ENCODE data around the gene GALNT2. TPM values are rescaled to one million over a fixed set of nuclear protein-coding genes. Genes with fewer than 3 reads are reported as not detected.

Gene GALNT2
- polyA plus RNA-seq, 1 of the 3 experiments (the other 2 are of a cell fraction) = 118 TPM

DNA sequence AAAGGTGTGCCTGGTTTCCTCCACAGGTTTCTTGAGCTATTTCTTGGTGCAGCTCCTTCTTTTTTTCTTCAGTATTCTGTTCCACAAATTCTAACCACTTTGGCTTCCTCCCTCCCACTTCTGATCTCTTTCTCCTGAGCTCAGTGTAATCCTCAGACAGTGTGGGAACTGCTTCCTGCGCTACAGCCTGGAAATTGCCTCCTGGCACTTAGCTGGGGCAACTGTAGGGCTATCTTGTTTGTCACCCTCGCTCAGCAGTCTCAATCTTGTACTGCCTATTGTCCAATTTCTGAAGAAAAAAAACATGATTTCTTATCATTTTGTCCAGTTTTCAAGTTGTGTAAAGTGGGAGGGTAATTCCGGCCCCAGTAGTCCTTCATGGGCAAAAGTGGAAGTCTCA, 24.0 kb upstream of the GALNT2 start:
- DNase-seq = no peak
- Histone ChIP-seq H3K36me3 (replicated peaks in 1 of 2; ENCODE audit: control insufficient read depth in 1 of 2, insufficient read depth in 2 of 2, low read length in 1 of 2) (no peaks in the 10 kb centered on the region), H3K9ac (no peak overlapping the region), H3K79me2 (ENCODE audit: insufficient read depth) (no peaks in the 10 kb centered on the region), H3K4me3 (ENCODE audit: low read depth in 2 of 2, low read length in 1 of 2) (no peak overlapping the region), H4K20me1 (ENCODE audit: insufficient read depth) (no peaks in the 10 kb centered on the region), H3K4me1 (ENCODE audit: control insufficient read depth in 1 of 2, insufficient read depth in 2 of 2, low read depth in 1 of 2, low read length in 1 of 2) (no peaks in the 10 kb centered on the region; a peak in 1 of 4 replicates), H3K27ac (ENCODE audit: low read depth in 2 of 2, low read length in 1 of 2) (no peak overlapping the region), H2AFZ (ENCODE audit: low read depth) (no peak overlapping the region), H3K4me2 (no peak overlapping the region), H3K9me2 (no peaks in the 10 kb centered on the region), H3K9me3 (no peaks in the 10 kb centered on the region), H3F3A (replicated peaks; ENCODE audit: insufficient read depth) (no peaks in the 10 kb centered on the region), H3K27me3 (ENCODE audit: insufficient read depth) (peaks cover 7% of the 10 kb centered on the region; the same call in 1 of the 2 replicates)
- ChIA-PET CTCF (no interaction called here), POLR2A (no interaction called here)
- 35% methylated on average over 3 of the region's 3 CpGs for WGBS (ENCODE audit: low lambda C conversion rate)
- no peak for TF ChIP-seq RXRA (IDR thresholded peaks at IDR 0.05; ENCODE audit: borderline replicate concordance, low read depth)
- TF ChIP-seq FOXM1 (IDR thresholded peaks at IDR 0.05; ENCODE audit: low read depth) = no peak
- no peak for TF ChIP-seq SMC3 (IDR thresholded peaks at IDR 0.05; ENCODE audit: low read depth, low read length)
- no peak for TF ChIP-seq ELF1 (IDR thresholded peaks at IDR 0.05)
- TF ChIP-seq MXI1 (IDR thresholded peaks at IDR 0.05; ENCODE audit: low read depth, low read length) = no peak
- no peak for TF ChIP-seq ZBTB33 (IDR thresholded peaks at IDR 0.05; ENCODE audit: borderline replicate concordance, low read depth)
- no peak for TF ChIP-seq USF2 (IDR thresholded peaks at IDR 0.05; ENCODE audit: borderline replicate concordance, low read depth, low read length)
- TF ChIP-seq MEF2A (IDR thresholded peaks at IDR 0.05; ENCODE audit: borderline replicate concordance, low read depth) = no peak
- TF ChIP-seq RCOR1 (IDR thresholded peaks at IDR 0.05; ENCODE audit: low read length) = no peak
- TF ChIP-seq, protein P1, sequence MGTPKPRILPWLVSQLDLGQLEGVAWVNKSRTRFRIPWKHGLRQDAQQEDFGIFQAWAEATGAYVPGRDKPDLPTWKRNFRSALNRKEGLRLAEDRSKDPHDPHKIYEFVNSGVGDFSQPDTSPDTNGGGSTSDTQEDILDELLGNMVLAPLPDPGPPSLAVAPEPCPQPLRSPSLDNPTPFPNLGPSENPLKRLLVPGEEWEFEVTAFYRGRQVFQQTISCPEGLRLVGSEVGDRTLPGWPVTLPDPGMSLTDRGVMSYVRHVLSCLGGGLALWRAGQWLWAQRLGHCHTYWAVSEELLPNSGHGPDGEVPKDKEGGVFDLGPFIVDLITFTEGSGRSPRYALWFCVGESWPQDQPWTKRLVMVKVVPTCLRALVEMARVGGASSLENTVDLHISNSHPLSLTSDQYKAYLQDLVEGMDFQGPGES (IDR thresholded peaks at IDR 0.05; ENCODE audit: low read depth, low read length) = no peak
- TF ChIP-seq GATA2 (CRISPR knock-in tag; IDR thresholded peaks at IDR 0.05) = no peak
- no peak for TF ChIP-seq PBX3 (IDR thresholded peaks at IDR 0.05)
- TF ChIP-seq EP300 (IDR thresholded peaks at IDR 0.05; ENCODE audit: borderline replicate concordance in 1 of 2, low read depth in 1 of 2, low read length in 1 of 2) = no peak
- no peak for TF ChIP-seq TCF12 (IDR thresholded peaks at IDR 0.05)
- TF ChIP-seq NRF1 (IDR thresholded peaks at IDR 0.05; ENCODE audit: low read depth, low read length) = no peak
- TF ChIP-seq, protein P2, sequence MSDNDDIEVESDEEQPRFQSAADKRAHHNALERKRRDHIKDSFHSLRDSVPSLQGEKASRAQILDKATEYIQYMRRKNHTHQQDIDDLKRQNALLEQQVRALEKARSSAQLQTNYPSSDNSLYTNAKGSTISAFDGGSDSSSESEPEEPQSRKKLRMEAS (IDR thresholded peaks at IDR 0.05; ENCODE audit: low read depth) = no peak
- TF ChIP-seq, protein P3, sequence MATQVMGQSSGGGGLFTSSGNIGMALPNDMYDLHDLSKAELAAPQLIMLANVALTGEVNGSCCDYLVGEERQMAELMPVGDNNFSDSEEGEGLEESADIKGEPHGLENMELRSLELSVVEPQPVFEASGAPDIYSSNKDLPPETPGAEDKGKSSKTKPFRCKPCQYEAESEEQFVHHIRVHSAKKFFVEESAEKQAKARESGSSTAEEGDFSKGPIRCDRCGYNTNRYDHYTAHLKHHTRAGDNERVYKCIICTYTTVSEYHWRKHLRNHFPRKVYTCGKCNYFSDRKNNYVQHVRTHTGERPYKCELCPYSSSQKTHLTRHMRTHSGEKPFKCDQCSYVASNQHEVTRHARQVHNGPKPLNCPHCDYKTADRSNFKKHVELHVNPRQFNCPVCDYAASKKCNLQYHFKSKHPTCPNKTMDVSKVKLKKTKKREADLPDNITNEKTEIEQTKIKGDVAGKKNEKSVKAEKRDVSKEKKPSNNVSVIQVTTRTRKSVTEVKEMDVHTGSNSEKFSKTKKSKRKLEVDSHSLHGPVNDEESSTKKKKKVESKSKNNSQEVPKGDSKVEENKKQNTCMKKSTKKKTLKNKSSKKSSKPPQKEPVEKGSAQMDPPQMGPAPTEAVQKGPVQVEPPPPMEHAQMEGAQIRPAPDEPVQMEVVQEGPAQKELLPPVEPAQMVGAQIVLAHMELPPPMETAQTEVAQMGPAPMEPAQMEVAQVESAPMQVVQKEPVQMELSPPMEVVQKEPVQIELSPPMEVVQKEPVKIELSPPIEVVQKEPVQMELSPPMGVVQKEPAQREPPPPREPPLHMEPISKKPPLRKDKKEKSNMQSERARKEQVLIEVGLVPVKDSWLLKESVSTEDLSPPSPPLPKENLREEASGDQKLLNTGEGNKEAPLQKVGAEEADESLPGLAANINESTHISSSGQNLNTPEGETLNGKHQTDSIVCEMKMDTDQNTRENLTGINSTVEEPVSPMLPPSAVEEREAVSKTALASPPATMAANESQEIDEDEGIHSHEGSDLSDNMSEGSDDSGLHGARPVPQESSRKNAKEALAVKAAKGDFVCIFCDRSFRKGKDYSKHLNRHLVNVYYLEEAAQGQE (IDR thresholded peaks at IDR 0.05; ENCODE audit: low read depth, low read length) = no peak
- no peak for TF ChIP-seq TAF1 (IDR thresholded peaks at IDR 0.05; ENCODE audit: borderline replicate concordance, low read depth, low read length)
- no peak for TF ChIP-seq RFX5 (IDR thresholded peaks at IDR 0.05; ENCODE audit: low read length)
